ENCODE data around the gene CCDC169. TPM values are rescaled to one million over a fixed set of nuclear protein-coding genes. Genes with fewer than 3 reads are reported as not detected.
"Not testable (repeated sequence)": the region's sequence is repeated elsewhere in the genome, so short reads cannot be mapped to it uniquely, and the experiment has no call there.

Gene CCDC169
- total RNA-seq, 1 experiment from 2014 or later: not detected

DNA sequence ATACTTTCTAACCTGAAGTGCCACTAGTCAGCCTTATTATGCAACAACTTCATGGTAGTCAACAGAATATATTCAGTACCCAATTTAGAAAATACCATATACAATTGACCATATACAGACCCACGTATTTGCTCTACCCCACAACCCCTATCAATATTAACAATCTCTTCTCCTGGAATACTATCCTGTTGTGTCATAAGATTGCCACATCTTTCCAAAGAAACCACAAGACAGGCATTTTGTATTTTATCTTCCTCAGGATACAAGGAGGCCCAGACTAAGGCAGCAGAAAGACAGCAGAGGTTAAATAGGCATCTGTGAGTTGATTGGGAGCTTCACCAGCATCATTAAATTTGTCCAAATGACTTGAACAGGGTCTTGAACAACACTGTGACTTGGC is 44.1 kb upstream of the CCDC169 start:
- CTCF ChIA-PET: no interaction called here
- TF ChIP-seq, protein P1, sequence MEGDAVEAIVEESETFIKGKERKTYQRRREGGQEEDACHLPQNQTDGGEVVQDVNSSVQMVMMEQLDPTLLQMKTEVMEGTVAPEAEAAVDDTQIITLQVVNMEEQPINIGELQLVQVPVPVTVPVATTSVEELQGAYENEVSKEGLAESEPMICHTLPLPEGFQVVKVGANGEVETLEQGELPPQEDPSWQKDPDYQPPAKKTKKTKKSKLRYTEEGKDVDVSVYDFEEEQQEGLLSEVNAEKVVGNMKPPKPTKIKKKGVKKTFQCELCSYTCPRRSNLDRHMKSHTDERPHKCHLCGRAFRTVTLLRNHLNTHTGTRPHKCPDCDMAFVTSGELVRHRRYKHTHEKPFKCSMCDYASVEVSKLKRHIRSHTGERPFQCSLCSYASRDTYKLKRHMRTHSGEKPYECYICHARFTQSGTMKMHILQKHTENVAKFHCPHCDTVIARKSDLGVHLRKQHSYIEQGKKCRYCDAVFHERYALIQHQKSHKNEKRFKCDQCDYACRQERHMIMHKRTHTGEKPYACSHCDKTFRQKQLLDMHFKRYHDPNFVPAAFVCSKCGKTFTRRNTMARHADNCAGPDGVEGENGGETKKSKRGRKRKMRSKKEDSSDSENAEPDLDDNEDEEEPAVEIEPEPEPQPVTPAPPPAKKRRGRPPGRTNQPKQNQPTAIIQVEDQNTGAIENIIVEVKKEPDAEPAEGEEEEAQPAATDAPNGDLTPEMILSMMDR (IDR thresholded peaks at IDR 0.05; ENCODE audit: unreplicated experiment): no peak
- no peak overlapping the region for H3K27ac Mint-ChIP-seq (ENCODE audit: unreplicated experiment)
- no peaks in the 10 kb centered on the region for H3K4me1 Mint-ChIP-seq (ENCODE audit: low read depth, unreplicated experiment)
- H3K9me3 Mint-ChIP-seq (ENCODE audit: low read depth, unreplicated experiment): no peaks in the 10 kb centered on the region
- no TSS peak for BruUV-seq (replicated peaks)
- no peaks in the 10 kb centered on the region for H3K27me3 Mint-ChIP-seq (ENCODE audit: unreplicated experiment)
- no peak overlapping the region for H3K4me3 Mint-ChIP-seq (ENCODE audit: low read depth, unreplicated experiment)
- no peaks in the 10 kb centered on the region for H3K36me3 Mint-ChIP-seq (ENCODE audit: insufficient read depth, unreplicated experiment)
- no peak for DNase-seq
- intact Hi-C loops (cut with micrococcal nuclease; ENCODE audit: unreplicated experiment): no loop called here

DNA sequence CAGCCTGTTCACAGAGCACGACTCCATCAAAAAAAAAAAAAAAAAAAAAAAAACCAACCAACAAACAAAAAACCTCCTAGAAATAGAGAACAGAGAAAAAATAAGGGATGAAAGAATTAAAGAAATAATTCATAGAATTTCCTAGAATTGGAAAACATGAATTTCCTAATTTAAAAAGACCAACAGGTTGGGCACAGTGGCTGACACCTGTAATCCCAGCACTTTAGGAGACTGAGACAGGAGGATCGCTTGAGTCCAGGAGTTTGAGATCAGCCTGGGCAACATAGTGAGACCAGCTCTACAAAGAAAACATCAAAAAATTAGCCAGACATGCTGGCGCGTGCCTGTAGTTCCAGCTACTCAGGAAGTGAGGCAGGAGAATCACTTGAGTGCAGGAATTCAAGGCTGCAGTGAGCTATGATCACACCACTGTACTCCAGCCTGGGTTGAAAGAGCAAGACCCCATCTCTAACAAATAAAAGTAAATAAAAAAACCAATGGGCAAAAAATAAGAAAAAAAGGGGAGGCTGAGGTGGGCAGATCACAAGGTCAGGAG is 42.1 kb upstream of the CCDC169 start:
- no peak overlapping the region for H3K4me3 Mint-ChIP-seq (ENCODE audit: low read depth, unreplicated experiment)
- CTCF ChIA-PET: no interaction called here

DNA sequence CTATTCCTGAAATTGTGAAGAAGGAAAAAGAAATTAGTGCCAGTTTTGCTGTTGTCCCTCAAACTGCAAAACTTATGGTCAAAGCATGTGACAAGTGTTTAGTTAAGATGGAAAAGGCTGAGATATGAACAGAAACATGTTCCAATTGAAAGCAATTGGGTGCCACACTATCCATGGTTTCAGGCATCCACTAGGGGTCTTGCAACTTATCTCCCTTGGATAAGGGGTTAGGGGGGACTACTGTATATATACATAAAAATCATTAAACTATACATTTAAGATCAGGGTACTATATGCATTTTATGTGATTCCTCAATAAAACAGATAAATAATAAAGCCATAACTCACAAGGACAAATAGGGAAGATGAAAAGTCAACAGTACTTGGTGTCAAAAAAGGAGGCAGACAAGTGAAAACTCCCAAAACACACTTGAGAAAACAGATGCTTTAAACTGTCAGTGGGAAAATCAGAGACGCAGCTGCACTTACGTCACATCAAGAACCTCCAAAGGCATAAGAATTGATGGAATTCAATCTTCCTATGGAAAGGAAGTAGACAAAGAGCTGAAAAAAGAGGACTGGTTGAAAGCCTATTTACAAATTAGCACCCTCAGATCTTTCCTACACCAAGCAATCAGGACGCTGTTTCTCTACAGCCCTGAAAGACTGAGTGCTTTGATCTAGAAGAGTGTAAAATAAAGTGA is 40.5 kb upstream of the CCDC169 start:
- H3K4me1 Mint-ChIP-seq (ENCODE audit: low read depth, unreplicated experiment): no peaks in the 10 kb centered on the region
- H3K4me3 Mint-ChIP-seq (ENCODE audit: low read depth, unreplicated experiment): no peak overlapping the region
- intact Hi-C loops (cut with micrococcal nuclease; ENCODE audit: unreplicated experiment): no loop called here
- H3K27ac Mint-ChIP-seq (ENCODE audit: unreplicated experiment): no peak overlapping the region
- CTCF ChIA-PET: no interaction called here
- H3K9me3 Mint-ChIP-seq (ENCODE audit: low read depth, unreplicated experiment): no peaks in the 10 kb centered on the region
- DNase-seq: no peak
- no peaks in the 10 kb centered on the region for H3K36me3 Mint-ChIP-seq (ENCODE audit: insufficient read depth, unreplicated experiment)
- no peaks in the 10 kb centered on the region for H3K27me3 Mint-ChIP-seq (ENCODE audit: unreplicated experiment)
- TF ChIP-seq, protein P1 (IDR thresholded peaks at IDR 0.05; ENCODE audit: unreplicated experiment): no peak
- BruUV-seq (replicated peaks): no TSS peak

More for the DNA sequence above, 42.1 kb upstream of the CCDC169 start:
- H3K27ac Mint-ChIP-seq (ENCODE audit: unreplicated experiment): no peak overlapping the region
- no peak for DNase-seq
- H3K36me3 Mint-ChIP-seq (ENCODE audit: insufficient read depth, unreplicated experiment): no peaks in the 10 kb centered on the region
- TF ChIP-seq, protein P1 (IDR thresholded peaks at IDR 0.05; ENCODE audit: unreplicated experiment): no peak
- H3K4me1 Mint-ChIP-seq (ENCODE audit: low read depth, unreplicated experiment): no peaks in the 10 kb centered on the region
- H3K27me3 Mint-ChIP-seq (ENCODE audit: unreplicated experiment): no peaks in the 10 kb centered on the region
- BruUV-seq (replicated peaks): no TSS peak
- intact Hi-C loops (cut with micrococcal nuclease; ENCODE audit: unreplicated experiment): no loop called here
- H3K9me3 Mint-ChIP-seq (ENCODE audit: low read depth, unreplicated experiment): no peaks in the 10 kb centered on the region

DNA sequence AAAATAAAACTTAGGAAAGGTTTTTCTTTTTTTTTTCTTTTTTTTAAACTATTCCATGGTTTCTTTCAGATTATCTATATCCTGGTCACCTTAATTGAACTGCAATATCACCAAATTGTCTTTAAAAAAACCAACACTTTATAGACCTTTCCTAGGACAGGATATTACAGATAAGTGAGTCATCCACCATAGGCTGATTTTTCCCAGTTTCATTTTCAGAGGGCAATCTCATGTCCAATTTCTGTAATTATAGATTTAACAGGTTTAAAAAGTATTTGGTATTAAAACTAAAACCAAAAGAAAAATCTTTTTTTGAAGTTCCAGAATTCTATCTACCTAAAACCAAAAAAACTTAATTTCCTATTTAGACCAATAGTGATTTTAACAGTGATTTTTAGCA is 35.4 kb upstream of the CCDC169 start:
- Mint-ChIP-seq H3K9me3 (ENCODE audit: low read depth, unreplicated experiment) (no peaks in the 10 kb centered on the region), H3K4me3 (ENCODE audit: low read depth, unreplicated experiment) (no peak overlapping the region), H3K27ac (ENCODE audit: unreplicated experiment) (no peak overlapping the region), H3K27me3 (ENCODE audit: unreplicated experiment) (no peaks in the 10 kb centered on the region), H3K36me3 (ENCODE audit: insufficient read depth, unreplicated experiment) (no peaks in the 10 kb centered on the region), H3K4me1 (ENCODE audit: low read depth, unreplicated experiment) (no peaks in the 10 kb centered on the region)
- BruUV-seq (replicated peaks): no TSS peak
- CTCF ChIA-PET: no interaction called here
- DNase-seq: no peak
- TF ChIP-seq, protein P1 (IDR thresholded peaks at IDR 0.05; ENCODE audit: unreplicated experiment): no peak
- intact Hi-C loops (cut with micrococcal nuclease; ENCODE audit: unreplicated experiment): no loop called here

DNA sequence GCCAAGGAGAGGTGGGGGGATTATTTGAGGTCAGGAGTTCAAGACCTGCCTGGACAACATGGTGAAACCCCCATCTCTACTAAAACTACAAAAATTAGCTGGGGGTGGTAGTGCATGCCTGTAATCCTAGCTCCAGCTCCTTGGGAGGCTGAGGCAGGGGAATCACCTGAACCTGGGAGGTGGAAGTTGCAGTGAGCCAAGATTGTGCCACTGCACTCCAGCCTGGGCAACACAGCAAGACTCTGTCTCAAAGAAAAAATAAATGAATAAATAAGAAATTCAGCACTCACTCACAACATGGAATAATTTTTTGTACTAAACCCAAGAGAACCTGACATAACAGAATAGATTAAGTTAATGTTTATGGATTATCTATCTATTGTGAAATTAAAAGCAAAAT is 34.6 kb upstream of the CCDC169 start:
- H3K4me3 Mint-ChIP-seq (ENCODE audit: low read depth, unreplicated experiment); H3K36me3 Mint-ChIP-seq (ENCODE audit: insufficient read depth, unreplicated experiment); H3K9me3 Mint-ChIP-seq (ENCODE audit: low read depth, unreplicated experiment); H3K27ac Mint-ChIP-seq (ENCODE audit: unreplicated experiment); H3K4me1 Mint-ChIP-seq (ENCODE audit: low read depth, unreplicated experiment); intact Hi-C loops (cut with micrococcal nuclease; ENCODE audit: unreplicated experiment); BruUV-seq (replicated peaks); DNase-seq; CTCF ChIA-PET; H3K27me3 Mint-ChIP-seq (ENCODE audit: unreplicated experiment): not testable (repeated sequence)
